ENCODE data around the gene EPAS1. TPM values are rescaled to one million over a fixed set of nuclear protein-coding genes. Genes with fewer than 3 reads are reported as not detected.

EPAS1 gene
- 1 to 10 TPM; 1.1 to 1.2 TPM for total RNA-seq
- polyA plus RNA-seq: 1 to 10 TPM in 1 of 3 donors, under 1 TPM in 2; 0.16 to 1.7 (median 0.23) TPM
- total RNA-seq: 0.60 to 3.9 (median 1.8) reads per million in 6 experiments

GRCh38 chr2:46296840-46297545, at the start of gene EPAS1:
TSS of gene EPAS1 (plus strand) at chr2:46297407. CDS start at chr2:46297912, 505 bp downstream.
- ATAC-seq (peak; percentile 83 to 86), DNase-seq (peak; percentile 60 to 88 (median 70))
- peak within 1 kb of the TSS; percentile 84 to 96 (median 92) for H3K4me3 Mint-ChIP-seq
- POLR2A ChIA-PET: no interaction called here
- H3K9me3 Mint-ChIP-seq: no peaks in the 10 kb centered on the region
- H3K27me3 Mint-ChIP-seq: peaks cover 20 to 55% (median 39%) of the 10 kb centered on the region in 5 donors
- H3K4me1 Mint-ChIP-seq: peaks cover 12 to 30% (median 26%) of the 10 kb centered on the region in 4 donors
- H3K36me3 Mint-ChIP-seq: no peaks in the 10 kb centered on the region
- peak within 1 kb of the TSS in 9 of 10 donors; percentile 57 to 92 (median 85) for H3K27ac Mint-ChIP-seq

GRCh38 chr2:46248171-46248570, 49.0 kb upstream of the EPAS1 start:
- DNase-seq (no peak), ATAC-seq (no peak)
- Mint-ChIP-seq H3K9me3 (peaks cover 0 to 6% (median 0%) of the 10 kb centered on the region in 9 donors), H3K4me1 (no peaks in the 10 kb centered on the region), H3K4me3 (no peak overlapping the region), H3K27ac (no peak overlapping the region), H3K36me3 (peaks cover 0 to 7% (median 0%) of the 10 kb centered on the region in 3 donors), H3K27me3 (peaks cover 0 to 6% (median 0%) of the 10 kb centered on the region in 5 donors)
- POLR2A ChIA-PET: no interaction called here

DNA sequence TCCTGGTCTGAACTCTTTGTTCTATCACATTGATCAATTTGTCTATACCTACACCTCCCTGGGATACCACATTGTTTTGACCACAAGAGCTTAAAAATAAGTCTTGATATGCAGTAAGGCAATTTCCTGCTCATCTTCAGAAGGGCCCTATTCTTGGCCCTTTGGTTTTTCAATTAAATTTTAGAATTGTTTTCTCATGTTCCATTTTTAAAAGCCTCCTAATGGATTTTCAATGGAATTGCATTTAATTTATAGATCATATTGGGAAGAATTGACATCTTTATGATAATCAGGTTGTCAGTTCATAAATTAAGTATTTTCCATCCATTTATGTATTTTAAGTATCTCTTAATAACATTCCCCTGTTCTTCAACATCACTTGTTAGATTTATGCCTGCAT, 47.6 kb upstream of the EPAS1 start:
- Mint-ChIP-seq H3K36me3 (peaks cover 0 to 7% (median 0%) of the 10 kb centered on the region in 3 donors), H3K9me3 (peaks cover 0 to 6% (median 0%) of the 10 kb centered on the region in 9 donors), H3K27me3 (peaks cover 0 to 7% (median 0%) of the 10 kb centered on the region in 5 donors), H3K4me1 (no peaks in the 10 kb centered on the region), H3K4me3 (no peak overlapping the region), H3K27ac (no peak overlapping the region)
- POLR2A ChIA-PET: no interaction called here
- DNase-seq (no peak), ATAC-seq (no peak)

DNA sequence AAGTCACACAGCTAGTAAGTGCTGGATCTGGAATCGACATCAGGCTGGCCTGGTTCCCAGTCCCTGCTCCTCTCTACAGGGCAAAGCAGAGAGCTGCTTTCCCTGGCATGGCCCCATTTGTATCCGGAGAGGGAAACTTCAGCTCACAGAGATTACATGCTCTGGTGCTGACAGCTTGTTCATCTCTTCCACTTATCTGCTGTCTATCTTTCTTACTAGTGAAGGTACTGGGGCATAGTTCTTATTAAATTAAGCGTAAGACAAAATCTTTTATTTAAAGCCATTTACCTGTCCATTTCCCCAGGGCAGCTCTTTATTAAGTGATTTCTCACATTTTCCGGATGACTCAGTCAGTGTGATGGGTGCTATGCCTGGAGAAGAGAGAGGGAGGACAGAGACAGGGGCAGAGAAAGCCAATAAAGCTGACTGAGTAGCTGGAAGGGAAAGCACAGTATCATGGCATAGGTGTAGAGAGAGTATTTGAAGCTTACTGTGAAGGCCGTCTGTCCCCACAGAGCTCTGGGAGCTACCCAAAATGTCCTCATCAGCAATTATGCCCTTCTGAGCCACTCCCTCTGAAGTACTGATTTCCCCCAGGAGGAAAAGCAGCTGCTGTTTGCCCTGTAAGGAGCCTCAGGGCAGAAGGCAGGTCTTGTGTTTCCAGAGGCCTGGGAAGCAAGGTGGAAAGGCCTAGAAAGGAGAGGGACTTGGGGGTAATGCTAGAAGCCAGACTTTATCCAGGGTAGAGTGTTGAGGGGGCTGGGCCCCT, 44.1 kb upstream of the EPAS1 start:
- Mint-ChIP-seq H3K27ac (no peak overlapping the region), H3K9me3 (peaks cover 0 to under 1% (median 0%) of the 10 kb centered on the region in 9 donors), H3K27me3 (peaks cover 0 to 7% (median 0%) of the 10 kb centered on the region in 5 donors), H3K36me3 (peaks cover 0 to 7% (median 0%) of the 10 kb centered on the region in 3 donors), H3K4me3 (no peak overlapping the region), H3K4me1 (no peaks in the 10 kb centered on the region)
- DNase-seq: no peak
- ATAC-seq: no peak
- POLR2A ChIA-PET: no interaction called here

DNA sequence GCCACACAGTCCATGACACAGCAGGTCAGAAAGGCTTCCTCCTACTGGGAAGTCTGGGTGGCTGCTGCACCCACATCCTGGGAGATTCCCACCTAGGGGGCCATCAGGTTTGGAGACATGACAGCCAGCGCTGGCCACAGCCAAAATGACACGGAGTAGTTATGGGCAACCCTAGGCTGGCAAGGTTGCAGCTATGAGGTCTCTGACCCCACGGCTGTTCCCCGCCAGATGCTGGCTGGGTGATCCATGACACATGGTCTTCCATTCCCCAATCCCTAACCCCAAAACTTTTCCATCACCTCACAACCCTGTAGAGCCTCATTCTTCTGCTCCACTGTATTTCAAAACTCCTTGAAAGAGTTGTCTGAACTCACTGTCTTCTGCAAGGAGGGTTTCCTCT, 42.7 kb upstream of the EPAS1 start:
- peaks cover 0 to 4% (median 0%) of the 10 kb centered on the region in 3 donors for H3K36me3 Mint-ChIP-seq
- H3K27ac Mint-ChIP-seq: no peak overlapping the region
- H3K9me3 Mint-ChIP-seq: no peaks in the 10 kb centered on the region
- H3K4me1 Mint-ChIP-seq: no peaks in the 10 kb centered on the region
- no peak overlapping the region for H3K4me3 Mint-ChIP-seq
- H3K27me3 Mint-ChIP-seq: peaks cover 0 to 7% (median 0%) of the 10 kb centered on the region in 5 donors
- ATAC-seq (no peak), DNase-seq (no peak)
- POLR2A ChIA-PET: no interaction called here

GRCh38 chr2:46256563-46257142, 40.6 kb upstream of the EPAS1 start:
- no peak for DNase-seq
- Mint-ChIP-seq H3K4me3 (no peak overlapping the region), H3K9me3 (no peaks in the 10 kb centered on the region), H3K27me3 (peaks cover 0 to 7% (median 2%) of the 10 kb centered on the region in 5 donors), H3K36me3 (no peaks in the 10 kb centered on the region), H3K27ac (no peak overlapping the region), H3K4me1 (no peaks in the 10 kb centered on the region)
- POLR2A ChIA-PET: no interaction called here
- ATAC-seq: no peak

DNA sequence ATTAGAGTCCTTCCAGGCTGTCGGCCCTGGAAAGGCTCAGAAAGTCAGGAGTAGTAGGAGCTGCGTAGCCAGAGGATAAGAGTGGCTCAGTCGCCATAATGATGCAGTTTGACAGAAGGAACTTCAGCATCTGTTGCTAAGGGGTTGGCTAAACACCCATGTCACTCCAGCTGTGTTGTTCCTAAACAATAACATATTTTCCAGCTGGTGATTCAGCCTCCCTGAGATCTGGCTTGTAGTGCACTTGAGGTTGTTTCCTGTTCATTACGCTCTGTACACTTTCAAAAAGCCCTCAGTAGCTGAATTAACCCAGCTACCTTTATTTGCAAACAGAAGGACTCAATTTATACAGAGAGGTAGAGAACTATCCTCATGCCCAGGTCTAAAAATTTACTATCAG, 39.7 kb upstream of the EPAS1 start:
- Mint-ChIP-seq H3K27me3 (peaks cover 0 to 6% (median 2%) of the 10 kb centered on the region in 5 donors), H3K36me3 (no peaks in the 10 kb centered on the region), H3K4me3 (no peak overlapping the region), H3K27ac (no peak overlapping the region), H3K9me3 (no peaks in the 10 kb centered on the region), H3K4me1 (no peaks in the 10 kb centered on the region)
- no peak for ATAC-seq
- POLR2A ChIA-PET: no interaction called here
- DNase-seq: no peak

- Mint-ChIP-seq H3K4me3 (no peak overlapping the region), H3K27me3 (peaks cover 0 to 4% (median 1%) of the 10 kb centered on the region in 5 donors), H3K4me1 (no peaks in the 10 kb centered on the region), H3K27ac (no peak overlapping the region), H3K36me3 (no peaks in the 10 kb centered on the region), H3K9me3 (no peaks in the 10 kb centered on the region)
- DNase-seq (no peak), ATAC-seq (no peak)
- POLR2A ChIA-PET: no interaction called here
These were observed 39.2 kb upstream of the EPAS1 start for GRCh38 chr2:46257980-46258379.

- peaks cover 1 to 11% (median 5%) of the 10 kb centered on the region in 5 donors for H3K27me3 Mint-ChIP-seq
- DNase-seq (no peak), ATAC-seq (no peak)
- POLR2A ChIA-PET: no interaction called here
- H3K27ac Mint-ChIP-seq: peak overlapping the region in 1 of 10 donors; percentile 40
- H3K9me3 Mint-ChIP-seq: no peaks in the 10 kb centered on the region
- no peaks in the 10 kb centered on the region for H3K36me3 Mint-ChIP-seq
- H3K4me3 Mint-ChIP-seq: no peak overlapping the region
- no peaks in the 10 kb centered on the region for H3K4me1 Mint-ChIP-seq
These were observed 38.0 kb upstream of the EPAS1 start for GRCh38 chr2:46258937-46259776.

- ATAC-seq: no peak
- POLR2A ChIA-PET: no interaction called here
- no peak overlapping the region for H3K4me3 Mint-ChIP-seq
These were observed 37.4 kb upstream of the EPAS1 start for GRCh38 chr2:46259777-46260168.

DNA sequence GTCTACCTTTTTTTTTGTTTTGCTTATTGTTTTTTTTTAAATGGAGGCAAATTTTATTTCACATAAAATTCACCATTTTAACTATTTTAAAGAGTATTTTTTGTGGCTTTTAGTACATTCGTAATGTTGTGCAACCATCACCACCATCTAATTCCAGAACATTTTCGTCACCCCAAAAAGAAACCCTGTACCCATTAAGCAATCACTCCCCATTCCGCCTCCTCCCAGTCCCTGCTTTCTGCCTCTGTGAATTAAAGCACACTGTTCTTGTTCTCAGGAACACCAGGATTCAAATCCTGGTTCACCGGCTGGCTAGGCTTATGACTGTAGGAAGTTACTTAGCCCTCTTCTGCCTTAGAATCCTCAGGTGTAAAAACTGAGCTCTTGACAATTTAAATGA, 36.9 kb upstream of the EPAS1 start:
- no peaks in the 10 kb centered on the region for H3K4me1 Mint-ChIP-seq
- no peak overlapping the region for H3K4me3 Mint-ChIP-seq
- no peaks in the 10 kb centered on the region for H3K9me3 Mint-ChIP-seq
- no peaks in the 10 kb centered on the region for H3K36me3 Mint-ChIP-seq
- no peak for ATAC-seq
- POLR2A ChIA-PET: no interaction called here
- H3K27ac Mint-ChIP-seq: peak overlapping the region in 1 of 10 donors; percentile 33
- no peak for DNase-seq
- peaks cover 3 to 18% (median 6%) of the 10 kb centered on the region in 5 donors for H3K27me3 Mint-ChIP-seq

More at GRCh38 chr2:46259777-46260168, 37.4 kb upstream of the EPAS1 start:
- H3K36me3 Mint-ChIP-seq: no peaks in the 10 kb centered on the region
- no peak for DNase-seq
- H3K9me3 Mint-ChIP-seq: no peaks in the 10 kb centered on the region
- H3K27ac Mint-ChIP-seq: no peak overlapping the region
- H3K27me3 Mint-ChIP-seq: peaks cover 3 to 18% (median 6%) of the 10 kb centered on the region in 5 donors
- H3K4me1 Mint-ChIP-seq: no peaks in the 10 kb centered on the region

DNA sequence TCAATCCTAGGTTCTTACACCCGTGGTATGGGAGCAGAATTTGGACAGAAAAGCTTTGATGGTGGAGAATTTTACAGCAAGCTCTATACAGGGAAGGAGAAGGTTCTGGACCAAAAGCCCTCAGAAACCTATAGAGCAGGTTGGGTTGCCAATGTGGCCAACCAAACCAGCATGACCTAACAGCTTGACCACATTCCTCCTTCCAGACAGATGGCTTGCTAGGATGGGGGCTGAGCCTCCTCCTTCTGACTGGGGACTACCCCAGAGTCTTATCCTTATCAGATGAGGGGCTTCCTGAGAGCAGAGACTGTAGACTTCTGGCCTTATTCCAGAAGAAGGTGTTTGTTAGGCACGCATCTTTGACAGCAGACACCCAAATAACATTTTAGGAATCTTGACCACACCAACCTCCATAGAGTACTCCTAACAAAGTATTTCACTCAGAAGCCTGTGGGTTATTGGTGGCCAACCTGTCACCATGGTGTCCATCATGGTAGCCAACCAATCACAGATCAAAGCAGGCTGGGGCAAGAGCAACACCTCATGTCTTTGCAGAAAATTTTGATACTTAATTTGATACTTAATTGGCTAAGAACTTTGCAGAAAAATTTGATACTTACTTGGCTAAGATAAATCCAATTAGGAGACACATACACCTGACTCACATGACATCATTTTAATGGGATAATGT, 34.8 kb upstream of the EPAS1 start:
- Mint-ChIP-seq H3K27me3 (peaks cover 3 to 18% (median 8%) of the 10 kb centered on the region in 5 donors), H3K9me3 (no peaks in the 10 kb centered on the region), H3K4me1 (no peaks in the 10 kb centered on the region), H3K27ac (peak overlapping the region in 1 of 10 donors; percentile 1), H3K4me3 (no peak overlapping the region), H3K36me3 (no peaks in the 10 kb centered on the region)
- no peak for DNase-seq
- POLR2A ChIA-PET: no interaction called here
- no peak for ATAC-seq
